ENCODE data around the gene AFG3L2.

DNA sequence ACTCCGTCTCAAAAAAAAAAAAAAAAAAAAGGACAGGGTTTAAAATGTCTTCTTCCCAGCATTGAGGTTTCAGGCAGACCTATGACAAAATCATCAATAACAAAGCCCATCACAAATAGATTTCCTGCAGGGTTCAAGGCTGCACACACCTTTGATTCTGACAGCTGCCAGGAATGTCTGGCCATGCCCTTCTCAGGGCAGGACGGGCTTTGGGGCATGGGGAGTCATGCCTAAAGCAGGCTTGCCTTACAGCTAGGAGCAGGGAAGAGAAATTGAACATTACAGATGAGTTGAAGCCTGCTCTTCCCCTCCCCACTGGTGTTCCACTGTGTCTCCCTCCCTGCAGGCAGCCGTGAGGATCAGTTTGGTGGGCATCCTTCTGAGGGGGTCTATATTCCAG is 34.4 kb upstream of the AFG3L2 start:
- TF ChIP-seq, protein P1, sequence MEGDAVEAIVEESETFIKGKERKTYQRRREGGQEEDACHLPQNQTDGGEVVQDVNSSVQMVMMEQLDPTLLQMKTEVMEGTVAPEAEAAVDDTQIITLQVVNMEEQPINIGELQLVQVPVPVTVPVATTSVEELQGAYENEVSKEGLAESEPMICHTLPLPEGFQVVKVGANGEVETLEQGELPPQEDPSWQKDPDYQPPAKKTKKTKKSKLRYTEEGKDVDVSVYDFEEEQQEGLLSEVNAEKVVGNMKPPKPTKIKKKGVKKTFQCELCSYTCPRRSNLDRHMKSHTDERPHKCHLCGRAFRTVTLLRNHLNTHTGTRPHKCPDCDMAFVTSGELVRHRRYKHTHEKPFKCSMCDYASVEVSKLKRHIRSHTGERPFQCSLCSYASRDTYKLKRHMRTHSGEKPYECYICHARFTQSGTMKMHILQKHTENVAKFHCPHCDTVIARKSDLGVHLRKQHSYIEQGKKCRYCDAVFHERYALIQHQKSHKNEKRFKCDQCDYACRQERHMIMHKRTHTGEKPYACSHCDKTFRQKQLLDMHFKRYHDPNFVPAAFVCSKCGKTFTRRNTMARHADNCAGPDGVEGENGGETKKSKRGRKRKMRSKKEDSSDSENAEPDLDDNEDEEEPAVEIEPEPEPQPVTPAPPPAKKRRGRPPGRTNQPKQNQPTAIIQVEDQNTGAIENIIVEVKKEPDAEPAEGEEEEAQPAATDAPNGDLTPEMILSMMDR (IDR thresholded peaks at IDR 0.05): no peak
- TF ChIP-seq POLR2A (IDR thresholded peaks at IDR 0.05): no peak
